Measurements from ENCODE around the gene TRHDE. TPM values are rescaled to one million over a fixed set of nuclear protein-coding genes. Genes with fewer than 3 reads are reported as not detected.

TRHDE gene
- total and polyA plus RNA-seq, 9 of the 15 experiments (the other 6 are each of a cell fraction or from before 2014, with no cell fraction given): 0.03 to 0.29 (median 0.09) TPM

- no peak for TF ChIP-seq ZNF407 (IDR thresholded peaks at IDR 0.05; ENCODE audit: low read depth)
- TF ChIP-seq SMARCA5 (IDR thresholded peaks at IDR 0.05): no peak
- no peak for TF ChIP-seq ELK1 (CRISPR knock-in tag; IDR thresholded peaks at IDR 0.05)
- no peak for TF ChIP-seq ZBTB40 (IDR thresholded peaks at IDR 0.05)
- TF ChIP-seq ZBTB40 (CRISPR knock-in tag; IDR thresholded peaks at IDR 0.05): no peak
- no peak for TF ChIP-seq GTF2F1 (IDR thresholded peaks at IDR 0.05; ENCODE audit: low read depth, low read length)
- no peak for TF ChIP-seq NFXL1 (CRISPR knock-in tag; IDR thresholded peaks at IDR 0.05)
- no peak for TF ChIP-seq POLR3G (IDR thresholded peaks at IDR 0.05; ENCODE audit: extremely low read depth, insufficient read length, insufficient replicate concordance)
Observed at GRCh38 chr12:72471806-72472205, 199.6 kb downstream of the TRHDE start (continued).
